IgD-negative memory B cell (primary cell): ENCODE results near the gene AHCYL1. TPM values are rescaled to one million over a fixed set of nuclear protein-coding genes. Genes with fewer than 3 reads are reported as not detected.

Experiments
- H3K27ac Mint-ChIP-seq, 3 donors: one replicate each; pipeline ENCODE4 v1.8.0; 2020 to 2022; ENCODE audit warnings: mild to moderate bottlenecking in 3 of 3, mixed read lengths in 3 of 3, moderate library complexity in 1 of 3
- H3K27me3 Mint-ChIP-seq: one replicate; pipeline ENCODE4 v1.8.0; 2021; ENCODE audit warnings: mixed read lengths
- H3K36me3 Mint-ChIP-seq: one replicate; pipeline ENCODE4 v1.8.0; 2020; ENCODE audit warnings: mild to moderate bottlenecking, mixed read lengths
- H3K4me1 Mint-ChIP-seq, 3 donors: one replicate each; pipeline ENCODE4 v1.8.0; 2020 to 2022; ENCODE audit warnings: mixed read lengths in 3 of 3, mild to moderate bottlenecking in 1 of 3
- H3K4me3 Mint-ChIP-seq, 4 donors: one replicate each; pipeline ENCODE4 v1.8.0; 2020 to 2022; ENCODE audit warnings: mild to moderate bottlenecking in 4 of 4, mixed read lengths in 4 of 4, moderate library complexity in 3 of 4
- H3K9me3 Mint-ChIP-seq, 3 donors: one replicate each; pipeline ENCODE4 v1.8.0; 2020 to 2021; ENCODE audit warnings: mixed read lengths in 3 of 3, mild to moderate bottlenecking in 1 of 3
- polyA plus RNA-seq: library from polyadenylated mRNA; unstranded; fragments of 300-500 nt; fragmentation: Illumina TruSeq; gene quantifications from one replicate; pipeline ENCODE4 v1.2.3, GENCODE V29; 2021

Gene AHCYL1
- polyA plus RNA-seq, 1 donor from 2014 or later = 42.5 TPM

- H3K4me1 Mint-ChIP-seq = peaks cover 21 to 35% (median 23%) of the 10 kb centered on the region in 3 donors
- no peak overlapping the region for H3K27ac Mint-ChIP-seq
- no peaks in the 10 kb centered on the region for H3K36me3 Mint-ChIP-seq
- H3K4me3 Mint-ChIP-seq = no peak overlapping the region
- no peaks in the 10 kb centered on the region for H3K27me3 Mint-ChIP-seq
- no peaks in the 10 kb centered on the region for H3K9me3 Mint-ChIP-seq
Observed at GRCh38 chr1:110002695-110003094, 18.1 kb downstream of the AHCYL1 start.

- Mint-ChIP-seq H3K4me3 (peak overlapping the region in 2 of 4 donors; percentile 38 to 59), H3K9me3 (no peaks in the 10 kb centered on the region), H3K36me3 (no peaks in the 10 kb centered on the region), H3K27ac (peak overlapping the region in 2 of 3 donors; percentile 41 to 72), H3K27me3 (no peaks in the 10 kb centered on the region), H3K4me1 (peaks cover 21 to 33% (median 23%) of the 10 kb centered on the region in 3 donors)
Observed at GRCh38 chr1:110003747-110004428, 19.3 kb downstream of the AHCYL1 start.

- no peaks in the 10 kb centered on the region for H3K36me3 Mint-ChIP-seq
- H3K27ac Mint-ChIP-seq = peak overlapping the region in 1 of 3 donors; percentile 72
- no peak overlapping the region for H3K4me3 Mint-ChIP-seq
- no peaks in the 10 kb centered on the region for H3K27me3 Mint-ChIP-seq
- peaks cover 21 to 33% (median 22%) of the 10 kb centered on the region in 3 donors for H3K4me1 Mint-ChIP-seq
- H3K9me3 Mint-ChIP-seq = no peaks in the 10 kb centered on the region
Observed at GRCh38 chr1:110004583-110004982, 20.0 kb downstream of the AHCYL1 start.

- no peaks in the 10 kb centered on the region for H3K9me3 Mint-ChIP-seq
- peak overlapping the region in 1 of 3 donors; percentile 88 for H3K27ac Mint-ChIP-seq
- H3K36me3 Mint-ChIP-seq = no peaks in the 10 kb centered on the region
- no peak overlapping the region for H3K4me3 Mint-ChIP-seq
- no peaks in the 10 kb centered on the region for H3K27me3 Mint-ChIP-seq
- peaks cover 21 to 35% (median 24%) of the 10 kb centered on the region in 3 donors for H3K4me1 Mint-ChIP-seq
Observed at GRCh38 chr1:110005971-110006370, 21.4 kb downstream of the AHCYL1 start.

- H3K27me3 Mint-ChIP-seq = no peaks in the 10 kb centered on the region
- H3K9me3 Mint-ChIP-seq = no peaks in the 10 kb centered on the region
- peaks cover 23 to 41% (median 26%) of the 10 kb centered on the region in 3 donors for H3K4me1 Mint-ChIP-seq
- no peak overlapping the region for H3K4me3 Mint-ChIP-seq
- peak overlapping the region in 1 of 3 donors; percentile 88 for H3K27ac Mint-ChIP-seq
- H3K36me3 Mint-ChIP-seq = peaks cover 2% of the 10 kb centered on the region
Observed at GRCh38 chr1:110006516-110006915, 22.0 kb downstream of the AHCYL1 start.

- no peaks in the 10 kb centered on the region for H3K27me3 Mint-ChIP-seq
- H3K27ac Mint-ChIP-seq = no peak overlapping the region
- H3K4me1 Mint-ChIP-seq = peaks cover 30 to 47% (median 32%) of the 10 kb centered on the region in 3 donors
- H3K36me3 Mint-ChIP-seq = peaks cover 2% of the 10 kb centered on the region
- no peak overlapping the region for H3K4me3 Mint-ChIP-seq
- H3K9me3 Mint-ChIP-seq = no peaks in the 10 kb centered on the region
Observed at GRCh38 chr1:110007046-110007830, 22.7 kb downstream of the AHCYL1 start.

GRCh38 chr1:110008971-110009565 lies 24.5 kb downstream of the AHCYL1 start:
- Mint-ChIP-seq H3K4me1 (peaks cover 15 to 41% (median 20%) of the 10 kb centered on the region in 3 donors), H3K9me3 (no peaks in the 10 kb centered on the region), H3K36me3 (peaks cover 2% of the 10 kb centered on the region), H3K4me3 (no peak overlapping the region), H3K27me3 (no peaks in the 10 kb centered on the region), H3K27ac (peak overlapping the region in 1 of 3 donors; percentile 73)

GRCh38 chr1:110011527-110012041 lies 27.0 kb downstream of the AHCYL1 start:
- no peaks in the 10 kb centered on the region for H3K27me3 Mint-ChIP-seq
- H3K4me1 Mint-ChIP-seq = peaks cover 11 to 22% (median 14%) of the 10 kb centered on the region in 3 donors
- no peaks in the 10 kb centered on the region for H3K9me3 Mint-ChIP-seq
- peak overlapping the region; percentile 70 to 87 (median 80) for H3K4me3 Mint-ChIP-seq
- H3K27ac Mint-ChIP-seq = peak overlapping the region; percentile 89 to 99 (median 94)
- peaks cover 6% of the 10 kb centered on the region for H3K36me3 Mint-ChIP-seq

- peak overlapping the region; percentile 70 to 87 (median 80) for H3K4me3 Mint-ChIP-seq
- H3K27ac Mint-ChIP-seq = peak overlapping the region; percentile 89 to 99 (median 94)
- H3K9me3 Mint-ChIP-seq = no peaks in the 10 kb centered on the region
Observed at GRCh38 chr1:110012100-110012780, 27.7 kb downstream of the AHCYL1 start.

GRCh38 chr1:110017792-110018191 lies 33.2 kb downstream of the AHCYL1 start:
- peaks cover 9% of the 10 kb centered on the region for H3K36me3 Mint-ChIP-seq
- H3K4me1 Mint-ChIP-seq = peaks cover 0 to 3% (median 2%) of the 10 kb centered on the region in 3 donors
- no peaks in the 10 kb centered on the region for H3K27me3 Mint-ChIP-seq
- no peak overlapping the region for H3K27ac Mint-ChIP-seq
- no peaks in the 10 kb centered on the region for H3K9me3 Mint-ChIP-seq
- H3K4me3 Mint-ChIP-seq = no peak overlapping the region

More at GRCh38 chr1:110012100-110012780, 27.7 kb downstream of the AHCYL1 start:
- peaks cover 11 to 20% (median 14%) of the 10 kb centered on the region in 3 donors for H3K4me1 Mint-ChIP-seq
- peaks cover 6% of the 10 kb centered on the region for H3K36me3 Mint-ChIP-seq
- H3K27me3 Mint-ChIP-seq = no peaks in the 10 kb centered on the region

- Mint-ChIP-seq H3K9me3 (no peaks in the 10 kb centered on the region), H3K4me3 (peak overlapping the region in 1 of 4 donors; percentile 12), H3K4me1 (peaks cover 3 to 6% (median 3%) of the 10 kb centered on the region in 3 donors), H3K36me3 (peaks cover 9% of the 10 kb centered on the region), H3K27me3 (no peaks in the 10 kb centered on the region), H3K27ac (no peak overlapping the region)
Observed at GRCh38 chr1:110018396-110018795, 33.8 kb downstream of the AHCYL1 start.

- Mint-ChIP-seq H3K4me1 (peaks cover 10 to 13% (median 11%) of the 10 kb centered on the region in 3 donors), H3K27ac (no peak overlapping the region), H3K36me3 (peaks cover 8% of the 10 kb centered on the region), H3K4me3 (no peak overlapping the region), H3K27me3 (no peaks in the 10 kb centered on the region), H3K9me3 (no peaks in the 10 kb centered on the region)
Observed at GRCh38 chr1:110019770-110020169, 35.2 kb downstream of the AHCYL1 start.

GRCh38 chr1:110021285-110021684 lies 36.7 kb downstream of the AHCYL1 start:
- Mint-ChIP-seq H3K9me3 (no peaks in the 10 kb centered on the region), H3K4me1 (peaks cover 7 to 14% (median 13%) of the 10 kb centered on the region in 3 donors), H3K36me3 (peaks cover 8% of the 10 kb centered on the region), H3K27me3 (no peaks in the 10 kb centered on the region), H3K27ac (no peak overlapping the region), H3K4me3 (no peak overlapping the region)

- Mint-ChIP-seq H3K4me1 (peaks cover 9 to 17% (median 15%) of the 10 kb centered on the region in 3 donors), H3K4me3 (no peak overlapping the region), H3K27ac (no peak overlapping the region), H3K36me3 (peaks cover 3% of the 10 kb centered on the region), H3K9me3 (no peaks in the 10 kb centered on the region), H3K27me3 (no peaks in the 10 kb centered on the region)
Observed at GRCh38 chr1:110024613-110025012, 40.0 kb downstream of the AHCYL1 start.
